ENCODE measurements around the gene SLC1A3.
A peak's percentile ranks its signal among the peaks of the same experiment; 100 is the strongest.

The SLC1A3 gene

GRCh38 chr5:36655161-36655560 is 48.8 kb downstream of the SLC1A3 start:
- DNase-seq (ENCODE audit: low read depth), result peak; percentile 41

- DNase-seq (ENCODE audit: low read depth), result no peak
Observed at GRCh38 chr5:36656556-36656955, 50.1 kb downstream of the SLC1A3 start.

GRCh38 chr5:36657563-36657995 is 51.2 kb downstream of the SLC1A3 start:
- peak; percentile 99 for DNase-seq (ENCODE audit: low read depth)

- DNase-seq (ENCODE audit: low read depth), result peak; percentile 26
Observed at GRCh38 chr5:36658038-36658756, 51.8 kb downstream of the SLC1A3 start.

- no peak for DNase-seq (ENCODE audit: low read depth)
Observed at GRCh38 chr5:36659411-36659810, 53.0 kb downstream of the SLC1A3 start.

- no peak for DNase-seq (ENCODE audit: low read depth)
Observed at GRCh38 chr5:36660397-36661049, 54.1 kb downstream of the SLC1A3 start.

- DNase-seq (ENCODE audit: low read depth), result no peak
Observed at GRCh38 chr5:36661456-36662220, 55.2 kb downstream of the SLC1A3 start.

GRCh38 chr5:36662291-36662851 is 56.0 kb downstream of the SLC1A3 start:
- DNase-seq (ENCODE audit: low read depth), result no peak

- no peak for DNase-seq (ENCODE audit: low read depth)
Observed at GRCh38 chr5:36664766-36665165, 58.4 kb downstream of the SLC1A3 start.

- DNase-seq (ENCODE audit: low read depth), result no peak
Observed at GRCh38 chr5:36665628-36666027, 59.2 kb downstream of the SLC1A3 start.

GRCh38 chr5:36666274-36666673 is 59.9 kb downstream of the SLC1A3 start:
- DNase-seq (ENCODE audit: low read depth), result no peak

- no peak for DNase-seq (ENCODE audit: low read depth)
Observed at GRCh38 chr5:36666986-36667385, 60.6 kb downstream of the SLC1A3 start.

GRCh38 chr5:36667824-36668223 is 61.4 kb downstream of the SLC1A3 start:
- DNase-seq (ENCODE audit: low read depth), result no peak

- DNase-seq (ENCODE audit: low read depth), result no peak
Observed at GRCh38 chr5:36669015-36669651, 62.7 kb downstream of the SLC1A3 start.

- no peak for DNase-seq (ENCODE audit: low read depth)
Observed at GRCh38 chr5:36670548-36670947, 64.1 kb downstream of the SLC1A3 start.

- no peak for DNase-seq (ENCODE audit: low read depth)
Observed at GRCh38 chr5:36675282-36675681, 68.9 kb downstream of the SLC1A3 start.

- DNase-seq (ENCODE audit: low read depth), result no peak
Observed at GRCh38 chr5:36679221-36679989, 73.0 kb downstream of the SLC1A3 start.

- no peak for DNase-seq (ENCODE audit: low read depth)
Observed at GRCh38 chr5:36680066-36680465, 73.7 kb downstream of the SLC1A3 start.

GRCh38 chr5:36681711-36682110 is 75.3 kb downstream of the SLC1A3 start:
- DNase-seq (ENCODE audit: low read depth), result no peak

GRCh38 chr5:36682499-36682898 is 76.1 kb downstream of the SLC1A3 start:
- DNase-seq (ENCODE audit: low read depth), result no peak

GRCh38 chr5:36683821-36684434 is 77.5 kb downstream of the SLC1A3 start:
- no peak for DNase-seq (ENCODE audit: low read depth)

Data from iris pigment epithelial cell (primary cell).